ENCODE measurements around the gene WIPF3.

The WIPF3 gene

DNA sequence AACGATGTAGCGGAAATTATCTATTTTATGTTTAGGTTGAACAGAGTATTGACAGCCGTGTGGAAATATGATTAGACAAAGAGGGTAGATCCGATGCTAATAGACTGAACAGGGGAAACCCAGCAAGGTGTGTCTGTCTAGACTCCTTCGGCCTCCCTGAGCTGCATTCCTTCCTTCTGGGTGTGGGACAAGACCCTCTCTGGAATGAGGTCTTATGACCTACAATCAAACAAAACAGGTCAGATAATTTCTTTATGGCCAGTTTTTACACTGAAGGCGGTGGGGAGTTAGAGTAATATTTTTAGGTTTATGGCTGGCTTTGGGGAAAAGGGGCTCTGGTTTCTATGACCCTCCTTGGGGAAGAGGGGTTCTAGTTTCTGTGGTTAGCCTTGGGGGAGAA is 41.2 kb downstream of the WIPF3 start:
- TF ChIP-seq, protein P1, sequence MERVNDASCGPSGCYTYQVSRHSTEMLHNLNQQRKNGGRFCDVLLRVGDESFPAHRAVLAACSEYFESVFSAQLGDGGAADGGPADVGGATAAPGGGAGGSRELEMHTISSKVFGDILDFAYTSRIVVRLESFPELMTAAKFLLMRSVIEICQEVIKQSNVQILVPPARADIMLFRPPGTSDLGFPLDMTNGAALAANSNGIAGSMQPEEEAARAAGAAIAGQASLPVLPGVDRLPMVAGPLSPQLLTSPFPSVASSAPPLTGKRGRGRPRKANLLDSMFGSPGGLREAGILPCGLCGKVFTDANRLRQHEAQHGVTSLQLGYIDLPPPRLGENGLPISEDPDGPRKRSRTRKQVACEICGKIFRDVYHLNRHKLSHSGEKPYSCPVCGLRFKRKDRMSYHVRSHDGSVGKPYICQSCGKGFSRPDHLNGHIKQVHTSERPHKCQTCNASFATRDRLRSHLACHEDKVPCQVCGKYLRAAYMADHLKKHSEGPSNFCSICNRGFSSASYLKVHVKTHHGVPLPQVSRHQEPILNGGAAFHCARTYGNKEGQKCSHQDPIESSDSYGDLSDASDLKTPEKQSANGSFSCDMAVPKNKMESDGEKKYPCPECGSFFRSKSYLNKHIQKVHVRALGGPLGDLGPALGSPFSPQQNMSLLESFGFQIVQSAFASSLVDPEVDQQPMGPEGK (CRISPR knock-in tag; IDR thresholded peaks at IDR 0.05; ENCODE audit: borderline replicate concordance): no peak
- TF ChIP-seq OSR1 (CRISPR knock-in tag; IDR thresholded peaks at IDR 0.05) (no peak), ZNF70 (CRISPR knock-in tag; IDR thresholded peaks at IDR 0.05) (no peak), ESRRG (CRISPR knock-in tag; IDR thresholded peaks at IDR 0.05) (no peak), ISL1 (CRISPR knock-in tag; IDR thresholded peaks at IDR 0.05) (no peak), SNAI2 (CRISPR knock-in tag; IDR thresholded peaks at IDR 0.05) (no peak)
- ATAC-seq: no peak

DNA sequence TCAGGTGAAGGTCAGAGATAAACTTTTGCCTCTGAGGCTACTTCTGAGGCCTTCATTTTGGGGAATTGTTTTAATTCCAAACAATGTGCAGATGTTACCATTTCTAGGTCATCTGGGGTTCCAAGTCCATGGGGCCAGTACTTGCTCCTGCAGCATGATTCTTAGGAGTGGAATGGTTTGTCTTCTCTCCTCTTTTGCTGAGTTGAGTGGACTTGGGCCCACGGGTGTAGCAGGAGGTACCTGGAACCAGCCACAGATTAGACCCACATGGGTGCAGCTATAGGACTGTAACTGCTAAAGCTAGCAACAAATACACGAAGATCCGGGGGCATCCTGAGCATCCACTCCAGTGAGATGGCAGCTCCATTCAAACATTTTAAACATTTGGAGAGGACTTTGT is 41.6 kb downstream of the WIPF3 start:
- TF ChIP-seq, protein P2, sequence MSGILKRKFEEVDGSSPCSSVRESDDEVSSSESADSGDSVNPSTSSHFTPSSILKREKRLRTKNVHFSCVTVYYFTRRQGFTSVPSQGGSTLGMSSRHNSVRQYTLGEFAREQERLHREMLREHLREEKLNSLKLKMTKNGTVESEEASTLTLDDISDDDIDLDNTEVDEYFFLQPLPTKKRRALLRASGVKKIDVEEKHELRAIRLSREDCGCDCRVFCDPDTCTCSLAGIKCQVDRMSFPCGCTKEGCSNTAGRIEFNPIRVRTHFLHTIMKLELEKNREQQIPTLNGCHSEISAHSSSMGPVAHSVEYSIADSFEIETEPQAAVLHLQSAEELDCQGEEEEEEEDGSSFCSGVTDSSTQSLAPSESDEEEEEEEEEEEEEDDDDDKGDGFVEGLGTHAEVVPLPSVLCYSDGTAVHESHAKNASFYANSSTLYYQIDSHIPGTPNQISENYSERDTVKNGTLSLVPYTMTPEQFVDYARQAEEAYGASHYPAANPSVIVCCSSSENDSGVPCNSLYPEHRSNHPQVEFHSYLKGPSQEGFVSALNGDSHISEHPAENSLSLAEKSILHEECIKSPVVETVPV (CRISPR knock-in tag; IDR thresholded peaks at IDR 0.05): no peak
- TF ChIP-seq RARB (CRISPR knock-in tag; IDR thresholded peaks at IDR 0.05) (no peak), ZFP30 (CRISPR knock-in tag; IDR thresholded peaks at IDR 0.05) (no peak), ZNF70 (CRISPR knock-in tag; IDR thresholded peaks at IDR 0.05) (no peak), TOX (CRISPR knock-in tag; IDR thresholded peaks at IDR 0.05; ENCODE audit: borderline replicate concordance) (no peak), ZFP3 (CRISPR knock-in tag; IDR thresholded peaks at IDR 0.05) (no peak), TCF4 (CRISPR knock-in tag; IDR thresholded peaks at IDR 0.05; ENCODE audit: borderline replicate concordance) (no peak), OSR1 (CRISPR knock-in tag; IDR thresholded peaks at IDR 0.05) (no peak), ESRRG (CRISPR knock-in tag; IDR thresholded peaks at IDR 0.05) (no peak), SNAI2 (CRISPR knock-in tag; IDR thresholded peaks at IDR 0.05) (no peak), ZNF565 (CRISPR knock-in tag; conservative IDR thresholded peaks at IDR 0.05; ENCODE audit: low read depth) (no peak)
- TF ChIP-seq, protein P3, sequence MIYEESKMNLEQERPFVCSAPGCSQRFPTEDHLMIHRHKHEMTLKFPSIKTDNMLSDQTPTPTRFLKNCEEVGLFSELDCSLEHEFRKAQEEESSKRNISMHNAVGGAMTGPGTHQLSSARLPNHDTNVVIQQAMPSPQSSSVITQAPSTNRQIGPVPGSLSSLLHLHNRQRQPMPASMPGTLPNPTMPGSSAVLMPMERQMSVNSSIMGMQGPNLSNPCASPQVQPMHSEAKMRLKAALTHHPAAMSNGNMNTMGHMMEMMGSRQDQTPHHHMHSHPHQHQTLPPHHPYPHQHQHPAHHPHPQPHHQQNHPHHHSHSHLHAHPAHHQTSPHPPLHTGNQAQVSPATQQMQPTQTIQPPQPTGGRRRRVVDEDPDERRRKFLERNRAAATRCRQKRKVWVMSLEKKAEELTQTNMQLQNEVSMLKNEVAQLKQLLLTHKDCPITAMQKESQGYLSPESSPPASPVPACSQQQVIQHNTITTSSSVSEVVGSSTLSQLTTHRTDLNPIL (CRISPR knock-in tag; IDR thresholded peaks at IDR 0.05; ENCODE audit: low read depth): no peak
- TF ChIP-seq, protein P1 (CRISPR knock-in tag; IDR thresholded peaks at IDR 0.05; ENCODE audit: borderline replicate concordance): no peak
- ATAC-seq: no peak

DNA sequence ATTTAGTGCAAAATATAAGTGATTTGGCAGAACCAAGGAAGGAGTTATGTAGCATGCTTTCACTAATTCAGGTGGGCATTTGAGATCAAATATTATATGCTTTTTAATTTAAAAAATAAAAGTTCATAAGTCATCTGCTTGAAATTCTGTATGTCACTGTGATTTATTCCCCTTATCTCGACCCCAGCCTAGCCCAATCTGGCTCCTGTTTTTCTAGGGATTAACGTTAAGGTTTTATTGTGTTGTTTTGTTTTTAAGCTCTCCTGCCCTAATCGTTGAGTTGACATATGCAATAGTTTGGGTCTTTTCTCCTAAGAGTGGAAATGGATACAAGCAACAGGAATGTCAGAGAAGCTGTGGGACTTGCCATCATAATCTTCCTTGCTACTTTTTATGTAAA is 42.6 kb downstream of the WIPF3 start:
- no peak for TF ChIP-seq SNAI2 (CRISPR knock-in tag; IDR thresholded peaks at IDR 0.05)
- no peak for TF ChIP-seq GLIS3 (CRISPR knock-in tag; IDR thresholded peaks at IDR 0.05)
- ATAC-seq: no peak

DNA sequence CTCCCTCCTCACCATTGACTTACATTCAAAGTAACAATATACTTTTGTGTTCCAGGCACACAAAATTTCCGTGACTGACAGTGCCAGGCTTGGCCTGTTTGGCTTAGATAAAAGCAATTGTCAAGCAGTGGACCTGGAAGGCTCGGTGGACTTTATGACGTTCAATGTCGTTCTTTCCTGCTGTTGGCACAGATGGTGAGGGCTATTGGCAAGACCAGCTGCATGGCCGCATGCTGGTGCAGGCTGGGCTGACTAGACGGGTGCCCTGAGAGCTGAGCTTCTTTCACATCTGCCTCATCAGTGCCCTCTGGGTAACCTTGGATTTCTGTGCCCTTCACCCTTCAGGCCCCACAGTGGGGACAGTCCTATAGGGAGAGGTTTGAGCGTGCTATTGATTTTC is 45.2 kb downstream of the WIPF3 start:
- no peak for ATAC-seq
- TF ChIP-seq, protein P4, sequence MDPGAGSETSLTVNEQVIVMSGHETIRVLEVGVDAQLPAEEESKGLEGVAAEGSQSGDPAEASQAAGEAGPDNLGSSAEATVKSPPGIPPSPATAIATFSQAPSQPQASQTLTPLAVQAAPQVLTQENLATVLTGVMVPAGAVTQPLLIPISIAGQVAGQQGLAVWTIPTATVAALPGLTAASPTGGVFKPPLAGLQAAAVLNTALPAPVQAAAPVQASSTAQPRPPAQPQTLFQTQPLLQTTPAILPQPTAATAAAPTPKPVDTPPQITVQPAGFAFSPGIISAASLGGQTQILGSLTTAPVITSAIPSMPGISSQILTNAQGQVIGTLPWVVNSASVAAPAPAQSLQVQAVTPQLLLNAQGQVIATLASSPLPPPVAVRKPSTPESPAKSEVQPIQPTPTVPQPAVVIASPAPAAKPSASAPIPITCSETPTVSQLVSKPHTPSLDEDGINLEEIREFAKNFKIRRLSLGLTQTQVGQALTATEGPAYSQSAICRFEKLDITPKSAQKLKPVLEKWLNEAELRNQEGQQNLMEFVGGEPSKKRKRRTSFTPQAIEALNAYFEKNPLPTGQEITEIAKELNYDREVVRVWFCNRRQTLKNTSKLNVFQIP (CRISPR knock-in tag; IDR thresholded peaks at IDR 0.05; ENCODE audit: borderline replicate concordance, low read depth): no peak
- no peak for TF ChIP-seq PPARA (CRISPR knock-in tag; IDR thresholded peaks at IDR 0.05; ENCODE audit: borderline replicate concordance)
- TF ChIP-seq, protein P5, sequence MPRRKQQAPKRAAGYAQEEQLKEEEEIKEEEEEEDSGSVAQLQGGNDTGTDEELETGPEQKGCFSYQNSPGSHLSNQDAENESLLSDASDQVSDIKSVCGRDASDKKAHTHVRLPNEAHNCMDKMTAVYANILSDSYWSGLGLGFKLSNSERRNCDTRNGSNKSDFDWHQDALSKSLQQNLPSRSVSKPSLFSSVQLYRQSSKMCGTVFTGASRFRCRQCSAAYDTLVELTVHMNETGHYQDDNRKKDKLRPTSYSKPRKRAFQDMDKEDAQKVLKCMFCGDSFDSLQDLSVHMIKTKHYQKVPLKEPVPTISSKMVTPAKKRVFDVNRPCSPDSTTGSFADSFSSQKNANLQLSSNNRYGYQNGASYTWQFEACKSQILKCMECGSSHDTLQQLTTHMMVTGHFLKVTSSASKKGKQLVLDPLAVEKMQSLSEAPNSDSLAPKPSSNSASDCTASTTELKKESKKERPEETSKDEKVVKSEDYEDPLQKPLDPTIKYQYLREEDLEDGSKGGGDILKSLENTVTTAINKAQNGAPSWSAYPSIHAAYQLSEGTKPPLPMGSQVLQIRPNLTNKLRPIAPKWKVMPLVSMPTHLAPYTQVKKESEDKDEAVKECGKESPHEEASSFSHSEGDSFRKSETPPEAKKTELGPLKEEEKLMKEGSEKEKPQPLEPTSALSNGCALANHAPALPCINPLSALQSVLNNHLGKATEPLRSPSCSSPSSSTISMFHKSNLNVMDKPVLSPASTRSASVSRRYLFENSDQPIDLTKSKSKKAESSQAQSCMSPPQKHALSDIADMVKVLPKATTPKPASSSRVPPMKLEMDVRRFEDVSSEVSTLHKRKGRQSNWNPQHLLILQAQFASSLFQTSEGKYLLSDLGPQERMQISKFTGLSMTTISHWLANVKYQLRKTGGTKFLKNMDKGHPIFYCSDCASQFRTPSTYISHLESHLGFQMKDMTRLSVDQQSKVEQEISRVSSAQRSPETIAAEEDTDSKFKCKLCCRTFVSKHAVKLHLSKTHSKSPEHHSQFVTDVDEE (CRISPR knock-in tag; IDR thresholded peaks at IDR 0.05): no peak
- no peak for TF ChIP-seq ISL1 (CRISPR knock-in tag; IDR thresholded peaks at IDR 0.05)
- TF ChIP-seq ZFP30 (CRISPR knock-in tag; IDR thresholded peaks at IDR 0.05): no peak
- TF ChIP-seq SNAI2 (CRISPR knock-in tag; IDR thresholded peaks at IDR 0.05): no peak
- no peak for TF ChIP-seq TOX (CRISPR knock-in tag; IDR thresholded peaks at IDR 0.05; ENCODE audit: borderline replicate concordance)
- TF ChIP-seq ZNF8 (CRISPR knock-in tag; IDR thresholded peaks at IDR 0.05): no peak
- no peak for TF ChIP-seq ZFP3 (CRISPR knock-in tag; IDR thresholded peaks at IDR 0.05)
- TF ChIP-seq ZNF565 (CRISPR knock-in tag; conservative IDR thresholded peaks at IDR 0.05; ENCODE audit: low read depth): no peak
- TF ChIP-seq ARNTL (CRISPR knock-in tag; IDR thresholded peaks at IDR 0.05; ENCODE audit: borderline replicate concordance, low read depth): no peak
- TF ChIP-seq GLIS3 (CRISPR knock-in tag; IDR thresholded peaks at IDR 0.05): no peak
- TF ChIP-seq, protein P2 (CRISPR knock-in tag; IDR thresholded peaks at IDR 0.05): no peak
- no peak for TF ChIP-seq OSR1 (CRISPR knock-in tag; IDR thresholded peaks at IDR 0.05)
- TF ChIP-seq, protein P1 (CRISPR knock-in tag; IDR thresholded peaks at IDR 0.05; ENCODE audit: borderline replicate concordance): no peak
- TF ChIP-seq ESRRG (CRISPR knock-in tag; IDR thresholded peaks at IDR 0.05): no peak

All from SK-N-SH treated with all-trans-retinoic acid at 6 μM for 48 hours (cell line).